NCI-H2227 (cell line): Measurements from ENCODE around the gene IFT43.

ENCODE experiments used
- DNase-seq: peaks from one replicate; lab custom pipeline; 2025; ENCODE audit not compliant: unreplicated experiment; lab: John Stamatoyannopoulos, UW

Gene IFT43

GRCh38 chr14:75985618-75986438 lies at the start of gene IFT43:
Gene IFT43, plus strand, starts transcription at chr14:75985763. Its CDS starts 24 bp downstream, at chr14:75985787.
- DNase-seq = peak; percentile 82

DNA sequence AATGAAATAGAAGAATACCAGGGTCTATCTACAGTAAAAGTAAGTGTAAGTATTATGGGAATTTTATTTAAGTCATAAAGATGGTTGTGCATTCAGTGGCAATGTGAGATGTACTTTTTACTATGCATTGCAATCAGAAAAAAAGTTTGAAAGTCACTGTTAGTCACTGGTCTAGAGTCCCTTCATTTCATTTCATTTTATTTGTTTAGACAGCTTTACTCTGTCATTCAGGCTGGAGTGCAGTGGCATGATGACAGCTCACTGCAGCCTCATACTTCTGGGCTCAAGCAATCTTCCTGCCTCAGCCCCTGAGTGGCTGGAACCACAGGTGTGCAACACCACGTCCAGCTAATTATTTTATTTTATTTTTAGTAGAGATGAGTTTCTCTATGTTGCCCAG lies 46.4 kb upstream of the IFT43 start:
- no peak for DNase-seq

DNA sequence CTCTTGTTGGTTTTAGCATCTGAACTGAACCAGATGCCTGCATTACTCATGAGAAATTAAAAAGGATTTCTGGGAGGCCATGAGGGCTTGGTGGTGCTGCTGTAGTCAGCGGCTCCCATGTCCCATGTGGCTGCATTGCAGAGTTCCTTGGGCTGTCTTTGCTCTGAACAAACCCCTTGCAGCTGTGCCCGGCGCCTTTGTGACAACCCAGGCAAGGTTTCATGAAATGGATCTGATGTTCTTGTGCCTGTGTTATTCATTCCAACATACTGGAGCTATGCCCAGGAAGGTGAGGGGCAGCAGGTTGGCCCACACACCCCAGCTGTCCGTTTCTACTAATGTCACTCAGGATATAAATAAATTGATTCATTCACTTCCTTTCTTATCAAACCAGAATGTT lies 44.5 kb upstream of the IFT43 start:
- DNase-seq = no peak

DNA sequence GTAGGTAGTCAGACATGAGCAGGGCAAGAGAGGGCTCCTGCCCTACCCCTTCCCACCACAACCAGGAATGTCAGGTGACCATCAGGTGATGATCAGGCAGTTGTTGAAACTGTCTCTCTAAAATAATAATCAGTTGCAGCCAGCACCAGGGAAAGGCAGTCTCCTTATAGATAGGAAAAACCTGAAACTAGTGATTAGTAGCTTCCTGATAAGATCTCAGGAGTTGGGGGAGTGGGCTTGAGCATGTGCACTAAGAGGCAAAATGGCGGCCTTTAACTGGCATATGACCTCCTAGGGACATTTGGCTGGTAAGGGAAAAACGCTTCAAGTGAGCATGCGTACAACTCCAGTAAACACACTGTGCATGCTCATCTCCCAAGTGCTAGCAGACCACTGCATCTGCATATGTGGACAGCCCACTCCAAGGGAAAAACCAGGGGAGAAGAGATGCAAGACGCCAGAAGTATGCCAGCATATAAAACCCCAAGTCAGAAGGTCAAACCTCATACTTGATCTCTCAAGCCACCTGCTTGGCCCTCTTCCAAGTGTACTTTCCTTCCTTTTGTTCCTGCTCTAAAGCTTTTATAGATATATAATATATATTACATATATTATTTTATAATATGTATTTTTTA lies 40.8 kb upstream of the IFT43 start:
- DNase-seq = no peak

GRCh38 chr14:75946785-75947184 lies 38.8 kb upstream of the IFT43 start:
- DNase-seq = no peak

DNA sequence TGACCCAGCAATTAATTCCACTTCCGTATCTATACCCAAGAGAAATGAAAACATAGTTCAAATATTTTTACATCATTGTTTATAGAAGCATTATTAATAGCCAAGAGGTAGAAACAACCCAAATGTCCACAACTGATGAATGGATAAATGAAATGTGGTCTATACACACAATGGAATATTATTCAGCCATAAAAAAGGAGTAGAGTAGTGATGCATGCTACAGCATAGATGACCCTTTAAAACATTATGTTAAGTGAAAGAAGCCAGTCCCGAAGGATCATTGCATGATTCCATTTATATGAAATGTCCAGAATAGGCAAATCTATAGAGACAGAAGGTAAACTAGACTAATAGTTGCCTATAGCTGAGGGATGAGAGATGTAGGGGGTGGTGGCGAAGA lies 33.1 kb upstream of the IFT43 start:
- DNase-seq = no peak

- no peak for DNase-seq
Measured at GRCh38 chr14:75959031-75959430, 26.5 kb upstream of the IFT43 start.

DNA sequence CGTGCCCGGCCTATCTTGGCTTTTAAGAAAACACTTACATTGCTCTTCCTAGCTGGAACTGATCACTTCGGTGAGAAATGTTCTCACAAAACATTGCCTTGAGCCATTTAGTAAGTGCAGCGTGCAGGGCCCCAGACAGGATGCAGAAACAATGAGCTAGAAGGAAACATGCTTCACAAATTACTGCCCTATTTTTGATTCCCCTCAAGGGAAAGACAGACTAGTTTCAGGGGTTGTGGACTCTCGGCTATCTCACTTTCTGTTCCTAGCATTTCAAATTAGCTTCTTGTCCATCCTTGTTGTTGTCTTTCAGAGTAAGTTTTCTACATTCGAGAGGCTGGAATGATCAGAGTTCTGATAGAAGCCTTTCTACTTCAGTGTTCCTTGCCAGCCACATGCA lies 25.3 kb upstream of the IFT43 start:
- no peak for DNase-seq

DNA sequence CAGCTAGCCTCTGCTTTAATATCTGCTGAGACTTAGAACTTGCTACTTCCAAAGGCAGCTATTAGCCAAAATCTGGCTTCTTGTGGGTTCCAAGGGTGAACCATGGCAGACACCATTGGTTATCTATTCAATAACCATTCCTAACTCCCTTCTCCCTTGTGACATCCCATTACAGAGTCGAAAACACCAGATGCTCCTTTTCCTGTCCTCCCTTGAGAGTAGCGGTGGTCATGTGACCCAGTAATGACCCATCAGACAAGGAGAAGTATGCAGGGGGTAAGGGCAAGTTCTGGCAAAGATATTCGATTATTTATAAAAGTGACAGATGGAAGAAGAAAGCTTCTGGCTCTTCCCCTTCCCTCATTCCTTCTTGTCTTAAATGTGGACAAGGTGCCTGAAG lies 23.9 kb upstream of the IFT43 start:
- DNase-seq = no peak

DNA sequence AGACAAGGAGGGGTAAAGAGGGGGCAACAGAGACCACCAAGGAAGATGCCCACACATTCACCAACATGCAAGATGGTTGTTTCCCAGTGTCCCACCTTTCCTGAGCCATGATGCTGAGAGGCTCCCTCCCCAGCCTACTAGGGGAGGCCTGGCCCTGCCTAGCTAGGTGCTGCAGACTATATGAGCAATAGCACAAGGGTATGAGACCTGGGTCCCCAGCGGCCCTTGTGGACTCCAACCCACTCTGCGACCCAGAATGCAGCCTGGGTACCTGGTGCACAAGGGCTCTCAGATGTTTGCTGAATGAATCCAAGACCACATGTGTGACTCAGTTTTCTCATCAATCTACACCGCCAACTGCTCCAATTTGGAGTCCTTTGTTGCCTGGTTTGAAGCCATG lies 17.7 kb upstream of the IFT43 start:
- no peak for DNase-seq

DNA sequence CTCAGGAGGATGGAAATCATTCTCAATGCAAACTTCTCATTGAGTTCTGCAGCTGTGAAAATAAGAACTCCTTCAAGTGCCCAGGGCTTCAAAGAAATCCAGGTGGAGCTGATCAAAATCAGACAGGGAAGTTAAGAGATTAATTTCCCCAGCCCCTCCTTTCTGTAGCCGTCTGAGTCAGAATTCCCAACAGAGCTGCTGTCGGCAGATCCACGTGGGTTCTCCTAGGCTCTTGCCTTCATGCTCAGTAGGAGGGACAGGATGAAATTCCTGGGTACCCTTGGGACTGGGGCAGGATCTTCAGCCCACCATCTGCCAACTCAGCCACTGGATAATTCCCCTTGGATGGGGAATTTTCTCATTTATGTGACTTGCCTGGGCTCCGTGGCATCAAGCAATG lies 17.1 kb upstream of the IFT43 start:
- no peak for DNase-seq

- no peak for DNase-seq
Measured at GRCh38 chr14:75969126-75969525, 16.4 kb upstream of the IFT43 start.

- no peak for DNase-seq
Measured at GRCh38 chr14:75969891-75970290, 15.7 kb upstream of the IFT43 start.

- DNase-seq = no peak
Measured at GRCh38 chr14:75970989-75971388, 14.6 kb upstream of the IFT43 start.

DNA sequence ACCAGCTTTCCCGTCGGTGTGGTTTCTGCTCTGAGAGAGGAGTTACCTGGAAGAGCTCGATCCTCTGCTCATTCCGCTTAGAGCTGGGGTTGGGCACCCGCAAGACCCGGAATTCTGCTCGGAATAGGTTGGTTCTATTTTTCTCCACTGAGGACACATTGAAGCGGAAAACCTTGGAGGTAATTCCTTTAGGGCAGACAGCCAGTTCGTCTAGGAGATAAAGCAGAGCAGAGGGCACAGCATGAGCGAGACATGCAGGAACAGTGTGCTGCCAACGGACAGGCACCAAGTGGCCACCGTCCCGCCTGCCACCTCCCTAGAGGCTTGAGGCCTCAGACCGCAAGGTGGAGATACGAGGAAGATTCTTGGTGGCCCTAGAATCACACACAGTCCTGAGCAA lies 14.1 kb upstream of the IFT43 start:
- no peak for DNase-seq

- DNase-seq = no peak
Measured at GRCh38 chr14:75972801-75973421, 12.7 kb upstream of the IFT43 start.

- no peak for DNase-seq
Measured at GRCh38 chr14:75976826-75977581, 8.6 kb upstream of the IFT43 start.

DNA sequence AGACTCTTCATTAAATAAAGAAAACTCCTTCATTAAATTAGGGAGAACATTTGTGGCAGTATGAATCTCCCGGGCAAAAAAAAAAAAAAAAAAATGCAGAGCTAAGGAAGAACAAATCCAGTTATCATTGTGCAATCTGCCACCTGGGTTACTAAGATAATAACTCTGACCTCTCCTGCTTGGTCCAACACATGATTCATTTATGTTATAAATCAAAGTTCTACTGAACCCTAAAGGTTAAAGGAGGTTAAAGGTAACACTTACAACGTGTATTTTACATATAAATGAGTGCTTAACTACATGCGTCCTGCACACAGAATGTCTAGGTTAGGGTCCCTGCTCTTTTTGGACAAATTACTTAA lies 8.0 kb upstream of the IFT43 start:
- no peak for DNase-seq

- DNase-seq = no peak
Measured at GRCh38 chr14:75978249-75978731, 7.3 kb upstream of the IFT43 start.

- peak; percentile 33 for DNase-seq
Measured at GRCh38 chr14:75979071-75979571, 6.4 kb upstream of the IFT43 start.
